SU-DHL-6 (cell line): ENCODE measurements around the gene LRRC10B.

Source experiments
- H2AFZ ChIP-seq: fragments of 200-600 bp; sonication (generic); 2 replicates; pipeline ENCODE4 v1.6.1; 2014; ENCODE audit warnings: low read depth, mild to moderate bottlenecking, moderate library complexity, mixed read lengths, antibody characterized with exemption, low read length; ENCODE audit not compliant: severe bottlenecking
- H3F3A ChIP-seq: fragments of 200-600 bp; shearing (Covaris generic); 2 replicates; pipeline ENCODE4 v1.6.0; 2016; ENCODE audit warnings: antibody characterized with exemption, mild to moderate bottlenecking; ENCODE audit not compliant: insufficient read depth
- H3K27ac ChIP-seq: fragments of 200-600 bp; sonication (generic); 2 replicates; pipeline ENCODE4 v1.5.1; 2016; ENCODE audit warnings: low read depth, mild to moderate bottlenecking, low read length, moderate library complexity, mixed read lengths
- H3K27me3 ChIP-seq: fragments of 200-600 bp; sonication (generic), shearing (Covaris generic); 2 replicates; pipeline ENCODE4 v1.6.0; 2014; ENCODE audit warnings: mild to moderate bottlenecking, low read length
- H3K36me3 ChIP-seq: fragments of 200-600 bp; sonication (generic); 2 replicates; pipeline ENCODE4 v1.6.1; 2014; ENCODE audit warnings: mild to moderate bottlenecking, low read length, mixed read lengths
- H3K4me2 ChIP-seq: fragments of 300-600, 200-600 bp; shearing (Covaris generic), sonication (generic); 2 replicates; pipeline ENCODE4 v1.6.0; 2014; ENCODE audit warnings: low read length, low read depth, mild to moderate bottlenecking; ENCODE audit not compliant: poor library complexity, severe bottlenecking
- H3K4me3 ChIP-seq: fragments of 200-600 bp; sonication (generic); 2 replicates; pipeline ENCODE4 v1.5.1; 2014; ENCODE audit warnings: antibody characterized with exemption, low read length, mild to moderate bottlenecking, mixed read lengths; ENCODE audit not compliant: insufficient read depth, poor library complexity, severe bottlenecking
- H3K79me2 ChIP-seq: fragments of 200-600 bp; sonication (generic); 2 replicates; pipeline ENCODE4 v1.6.1; 2014; ENCODE audit warnings: mild to moderate bottlenecking, low read length, moderate library complexity; ENCODE audit not compliant: insufficient read depth
- H3K9ac ChIP-seq: fragments of 200-600 bp; sonication (generic); 2 replicates; pipeline ENCODE4 v1.7.0; 2014; ENCODE audit warnings: mild to moderate bottlenecking, low read length
- H3K9me2 ChIP-seq: fragments of 200-600 bp; sonication (generic); replicated peaks from 2 replicates; pipeline ENCODE4 v1.6.1; 2014; ENCODE audit warnings: low read length; ENCODE audit not compliant: insufficient read depth
- H3K9me3 ChIP-seq: fragments of 200-600 bp; sonication (generic); 2 replicates; pipeline ENCODE4 v1.6.1; 2014; ENCODE audit warnings: low read length, mixed read lengths; ENCODE audit not compliant: insufficient read depth
- H4K20me1 ChIP-seq: fragments of 200-600 bp; sonication (generic); 2 replicates; pipeline ENCODE4 v1.6.1; 2014; ENCODE audit warnings: low read depth, mild to moderate bottlenecking, antibody characterized with exemption, low read length, moderate library complexity, mixed read lengths
- EZH2phosphoT487 ChIP-seq: fragments of 200-600 bp; sonication (generic), shearing (Covaris generic); conservative IDR thresholded peaks from 2 replicates; pipeline ENCODE4 v1.6.1; 2018; ENCODE audit warnings: mild to moderate bottlenecking, antibody characterized with exemption, low read length, moderate library complexity, mixed read lengths
- TF ChIP-seq, protein P1 (sequence below): fragments of 200-600 bp; sonication (generic); IDR thresholded peaks from one replicate; pipeline ENCODE4 v1.5.1; 2017; ENCODE audit warnings: antibody characterized with exemption, mild to moderate bottlenecking, low read length, moderate library complexity; ENCODE audit not compliant: insufficient read depth, poor library complexity, severe bottlenecking

Gene LRRC10B

DNA sequence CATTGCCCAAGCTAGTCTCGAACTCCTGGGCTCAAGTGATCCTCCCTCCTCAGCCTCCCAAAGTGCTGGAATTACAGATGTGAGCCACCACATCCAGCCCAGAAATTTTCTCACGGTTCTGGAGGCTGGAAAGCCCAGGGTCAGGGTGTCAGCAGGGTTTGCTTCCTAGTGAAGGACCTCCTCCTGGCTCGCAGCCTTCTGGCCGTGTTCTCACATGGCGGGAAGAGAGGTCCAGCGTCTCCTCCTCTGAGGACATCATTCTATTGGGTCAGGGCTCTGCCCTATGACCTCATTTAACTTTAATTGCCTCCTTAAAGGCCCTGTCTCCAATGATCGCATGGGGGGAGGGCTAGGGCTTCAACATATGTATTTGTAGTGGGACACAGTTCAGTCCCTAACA lies 40.5 kb upstream of the LRRC10B start:
- TF ChIP-seq, protein P1, sequence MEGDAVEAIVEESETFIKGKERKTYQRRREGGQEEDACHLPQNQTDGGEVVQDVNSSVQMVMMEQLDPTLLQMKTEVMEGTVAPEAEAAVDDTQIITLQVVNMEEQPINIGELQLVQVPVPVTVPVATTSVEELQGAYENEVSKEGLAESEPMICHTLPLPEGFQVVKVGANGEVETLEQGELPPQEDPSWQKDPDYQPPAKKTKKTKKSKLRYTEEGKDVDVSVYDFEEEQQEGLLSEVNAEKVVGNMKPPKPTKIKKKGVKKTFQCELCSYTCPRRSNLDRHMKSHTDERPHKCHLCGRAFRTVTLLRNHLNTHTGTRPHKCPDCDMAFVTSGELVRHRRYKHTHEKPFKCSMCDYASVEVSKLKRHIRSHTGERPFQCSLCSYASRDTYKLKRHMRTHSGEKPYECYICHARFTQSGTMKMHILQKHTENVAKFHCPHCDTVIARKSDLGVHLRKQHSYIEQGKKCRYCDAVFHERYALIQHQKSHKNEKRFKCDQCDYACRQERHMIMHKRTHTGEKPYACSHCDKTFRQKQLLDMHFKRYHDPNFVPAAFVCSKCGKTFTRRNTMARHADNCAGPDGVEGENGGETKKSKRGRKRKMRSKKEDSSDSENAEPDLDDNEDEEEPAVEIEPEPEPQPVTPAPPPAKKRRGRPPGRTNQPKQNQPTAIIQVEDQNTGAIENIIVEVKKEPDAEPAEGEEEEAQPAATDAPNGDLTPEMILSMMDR: no peak
- no peak for TF ChIP-seq EZH2phosphoT487
- no peaks in the 10 kb centered on the region for H3K36me3 ChIP-seq
- H3K27ac ChIP-seq: no peak overlapping the region
- no peaks in the 10 kb centered on the region for H4K20me1 ChIP-seq
- no peak overlapping the region for H2AFZ ChIP-seq
- no peak overlapping the region for H3K4me3 ChIP-seq
- no peak overlapping the region for H3K4me2 ChIP-seq
- H3K9ac ChIP-seq: no peak overlapping the region
- no peaks in the 10 kb centered on the region for H3K79me2 ChIP-seq
- no peaks in the 10 kb centered on the region for H3K9me3 ChIP-seq
- no peaks in the 10 kb centered on the region for H3K9me2 ChIP-seq
- no peaks in the 10 kb centered on the region for H3K27me3 ChIP-seq
- no peaks in the 10 kb centered on the region for H3F3A ChIP-seq

DNA sequence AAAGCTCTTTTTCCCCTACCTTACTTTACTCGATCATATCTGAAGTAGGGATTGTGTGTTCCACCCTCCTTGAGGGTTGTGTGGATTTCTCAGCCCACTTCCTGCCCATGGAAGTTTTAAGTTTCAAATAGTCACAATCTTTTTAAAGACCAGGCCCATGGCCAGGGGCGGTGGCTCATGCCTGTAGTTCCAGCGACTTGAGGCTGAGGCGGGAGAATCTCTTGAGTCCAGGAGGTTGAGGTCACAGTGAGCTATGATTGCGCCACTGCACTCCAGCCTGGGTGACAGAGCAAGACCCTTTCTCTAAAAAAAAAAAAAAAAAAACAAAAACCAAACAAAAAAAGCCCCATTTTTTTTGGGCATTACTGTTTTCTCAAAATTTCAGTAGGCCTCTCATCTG lies 36.3 kb upstream of the LRRC10B start:
- no peaks in the 10 kb centered on the region for H3F3A ChIP-seq
- no peaks in the 10 kb centered on the region for H3K9me3 ChIP-seq
- H3K79me2 ChIP-seq: no peaks in the 10 kb centered on the region
- H3K27ac ChIP-seq: no peak overlapping the region
- no peak overlapping the region for H3K4me2 ChIP-seq
- no peaks in the 10 kb centered on the region for H3K9me2 ChIP-seq
- TF ChIP-seq, protein P1: no peak
- no peak for TF ChIP-seq EZH2phosphoT487
- H4K20me1 ChIP-seq: no peaks in the 10 kb centered on the region
- H3K27me3 ChIP-seq: no peaks in the 10 kb centered on the region
- H3K36me3 ChIP-seq: no peaks in the 10 kb centered on the region
- H3K4me3 ChIP-seq: no peak overlapping the region
- H2AFZ ChIP-seq: no peak overlapping the region
- H3K9ac ChIP-seq: no peak overlapping the region

DNA sequence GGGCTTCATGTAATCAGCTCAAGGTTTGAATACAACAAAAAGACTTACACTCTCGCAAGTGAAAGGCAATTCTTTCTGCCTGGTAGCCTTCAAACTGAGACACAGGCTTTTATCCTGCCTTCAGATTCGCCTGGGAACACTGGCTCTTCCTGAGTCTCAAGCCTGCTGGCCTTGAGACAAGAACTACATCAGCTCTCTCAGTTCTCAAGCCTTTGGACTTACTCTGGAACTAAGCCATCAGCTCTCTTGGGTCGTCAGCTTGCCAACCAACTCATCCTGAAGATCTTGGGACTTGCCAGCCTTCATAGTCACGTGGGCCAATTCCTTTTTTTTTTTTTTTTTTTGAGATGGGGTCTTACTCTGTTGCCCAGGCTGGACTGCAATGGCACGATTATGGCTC lies 35.7 kb upstream of the LRRC10B start:
- no peaks in the 10 kb centered on the region for H4K20me1 ChIP-seq

More for the DNA sequence above, 35.7 kb upstream of the LRRC10B start:
- Histone ChIP-seq H3K4me3 (no peak overlapping the region), H3K4me2 (no peak overlapping the region), H2AFZ (no peak overlapping the region), H3K9me3 (no peaks in the 10 kb centered on the region), H3K27me3 (no peaks in the 10 kb centered on the region), H3F3A (no peaks in the 10 kb centered on the region), H3K79me2 (no peaks in the 10 kb centered on the region), H3K9me2 (no peaks in the 10 kb centered on the region), H3K27ac (no peak overlapping the region), H3K9ac (no peak overlapping the region), H3K36me3 (no peaks in the 10 kb centered on the region)
- TF ChIP-seq, protein P1: no peak
- TF ChIP-seq EZH2phosphoT487: no peak
